ENCODE measurements around the gene RIMBP2.
"Not testable (repeated sequence)": the region's sequence is repeated elsewhere in the genome, so short reads cannot be mapped to it uniquely, and the experiment has no call there.

The RIMBP2 gene

GRCh38 chr12:130706311-130706710, 9.8 kb downstream of the RIMBP2 start:
- DNase-seq (ENCODE audit: low read depth in 3 of 3, low spot score in 1 of 3): no peak

DNA sequence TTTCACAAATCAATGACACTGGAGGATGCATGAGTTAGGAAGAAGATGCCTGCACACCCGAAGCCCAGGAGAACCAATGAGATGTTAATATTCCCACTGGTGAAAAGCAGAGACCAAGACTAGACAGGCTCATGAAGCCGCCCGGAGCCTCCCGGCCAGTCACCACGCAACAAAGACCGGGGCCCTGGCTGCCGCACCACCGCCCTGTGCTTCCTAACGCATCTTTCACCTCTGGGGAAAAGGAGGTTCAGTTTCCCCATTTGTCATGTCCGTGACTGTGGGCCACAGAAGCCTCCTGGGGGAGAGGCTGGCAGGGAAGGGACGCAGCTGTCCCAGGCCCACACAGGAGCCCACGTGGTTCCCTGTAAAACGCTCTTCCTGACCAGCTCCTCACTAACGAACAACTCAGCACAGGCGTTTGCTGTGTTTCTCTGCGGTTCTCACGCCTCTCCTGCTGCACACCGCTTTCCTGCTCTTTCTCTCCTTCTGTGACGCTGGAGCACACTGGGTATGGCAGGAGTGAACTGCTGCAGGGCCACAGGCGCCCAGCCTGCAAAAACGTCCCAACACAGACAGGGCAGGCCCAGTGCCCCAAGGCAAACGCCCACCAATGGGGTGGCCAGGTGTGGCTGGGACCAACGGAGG, 10.8 kb downstream of the RIMBP2 start:
- DNase-seq (ENCODE audit: low read depth in 3 of 3, low spot score in 1 of 3): no peak

DNA sequence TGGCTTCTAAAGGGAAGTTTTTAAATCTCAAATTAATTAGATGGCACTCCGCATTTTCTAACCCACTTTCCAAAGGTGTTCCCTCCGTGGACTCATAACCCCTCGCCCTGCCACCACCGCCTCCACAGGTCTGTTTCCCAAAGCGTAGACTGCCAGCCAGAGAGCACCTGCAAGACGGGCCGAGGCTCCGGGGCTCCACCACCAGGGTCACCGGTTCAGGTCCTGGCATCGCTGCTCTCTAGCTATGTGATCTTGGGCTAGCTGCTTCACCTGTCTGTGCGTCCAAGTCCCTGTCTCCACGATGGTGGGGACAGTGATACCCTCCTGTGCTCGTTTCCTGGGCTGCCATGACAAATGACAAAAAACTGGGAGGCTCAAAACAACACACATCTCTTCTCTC, 11.5 kb downstream of the RIMBP2 start:
- DNase-seq (ENCODE audit: low read depth in 3 of 3, low spot score in 1 of 3): no peak

DNA sequence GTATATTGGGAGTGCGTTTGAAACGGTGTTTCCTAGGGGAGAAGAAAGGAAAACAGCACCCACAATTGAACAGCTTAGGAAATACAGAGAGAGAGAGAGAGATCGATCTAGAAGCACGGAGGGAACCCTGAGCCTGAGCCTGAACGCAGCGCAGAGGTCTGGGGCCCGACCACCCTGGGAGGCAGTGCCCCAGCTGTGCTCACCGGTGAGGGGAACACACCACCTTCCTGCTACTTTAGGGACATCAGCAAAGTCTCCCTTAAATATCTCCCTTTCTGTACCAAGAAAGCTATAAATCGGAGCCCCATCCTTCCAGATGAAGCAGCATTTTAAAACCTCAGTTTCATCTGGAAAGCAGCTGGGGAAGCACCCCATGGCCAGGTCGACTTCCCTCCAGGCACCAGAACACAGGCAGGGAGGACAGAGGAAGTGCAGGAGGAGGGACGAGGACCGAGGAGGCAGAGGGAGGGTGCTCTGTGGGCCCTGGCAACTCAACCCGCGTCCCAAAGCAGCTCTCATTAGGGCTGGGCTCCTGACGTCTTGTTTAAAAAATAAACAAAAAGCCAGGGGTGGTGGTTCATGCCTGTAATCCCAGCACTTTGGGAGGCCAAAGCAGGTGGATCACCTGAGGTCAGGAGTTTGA, 12.2 kb downstream of the RIMBP2 start:
- DNase-seq (ENCODE audit: low read depth in 3 of 3, low spot score in 1 of 3): no peak

GRCh38 chr12:130702966-130703732, 12.9 kb downstream of the RIMBP2 start:
- DNase-seq (ENCODE audit: low read depth in 3 of 3, low spot score in 1 of 3): no peak

DNA sequence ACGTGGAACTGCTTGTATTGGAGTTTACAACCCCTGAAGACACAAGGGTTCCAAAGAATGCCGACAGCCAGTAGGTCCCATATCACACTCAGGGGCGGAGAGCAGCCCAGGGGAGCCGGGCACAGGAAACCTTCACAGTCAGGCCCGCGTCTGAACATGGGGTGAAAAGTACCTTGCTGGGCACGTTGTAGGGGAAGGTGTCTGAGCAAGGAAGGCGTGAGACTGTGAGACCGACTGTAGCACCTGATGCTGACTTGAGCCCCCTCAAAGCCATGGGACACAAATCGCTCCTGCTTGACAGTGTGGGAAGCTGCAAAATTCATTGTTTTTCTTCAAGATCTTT, 14.7 kb downstream of the RIMBP2 start:
- DNase-seq (ENCODE audit: low read depth in 3 of 3, low spot score in 1 of 3): no peak

GRCh38 chr12:130700492-130701401, 15.4 kb downstream of the RIMBP2 start:
- DNase-seq (ENCODE audit: low read depth in 3 of 3, low spot score in 1 of 3): no peak

DNA sequence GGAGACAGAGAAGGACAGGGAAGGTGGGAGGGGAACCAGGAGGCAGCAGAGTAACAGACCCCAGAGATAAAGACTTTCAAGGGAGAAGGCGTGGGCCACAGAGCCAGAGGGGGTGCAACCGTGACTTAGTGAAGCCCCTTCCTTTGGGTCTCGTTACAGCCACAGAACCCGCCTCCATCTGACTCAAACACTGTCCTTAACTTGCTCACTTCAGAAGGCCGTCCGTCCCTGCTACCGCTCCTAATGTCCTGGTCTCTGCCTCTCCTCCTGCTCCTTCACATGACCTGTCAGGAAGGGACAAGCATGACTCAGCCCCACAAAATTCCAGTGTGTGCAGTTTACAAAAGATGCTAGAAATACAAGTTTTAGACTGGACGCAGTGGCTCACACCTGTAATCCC, 18.0 kb downstream of the RIMBP2 start:
- DNase-seq (ENCODE audit: low read depth in 3 of 3, low spot score in 1 of 3): no peak

DNA sequence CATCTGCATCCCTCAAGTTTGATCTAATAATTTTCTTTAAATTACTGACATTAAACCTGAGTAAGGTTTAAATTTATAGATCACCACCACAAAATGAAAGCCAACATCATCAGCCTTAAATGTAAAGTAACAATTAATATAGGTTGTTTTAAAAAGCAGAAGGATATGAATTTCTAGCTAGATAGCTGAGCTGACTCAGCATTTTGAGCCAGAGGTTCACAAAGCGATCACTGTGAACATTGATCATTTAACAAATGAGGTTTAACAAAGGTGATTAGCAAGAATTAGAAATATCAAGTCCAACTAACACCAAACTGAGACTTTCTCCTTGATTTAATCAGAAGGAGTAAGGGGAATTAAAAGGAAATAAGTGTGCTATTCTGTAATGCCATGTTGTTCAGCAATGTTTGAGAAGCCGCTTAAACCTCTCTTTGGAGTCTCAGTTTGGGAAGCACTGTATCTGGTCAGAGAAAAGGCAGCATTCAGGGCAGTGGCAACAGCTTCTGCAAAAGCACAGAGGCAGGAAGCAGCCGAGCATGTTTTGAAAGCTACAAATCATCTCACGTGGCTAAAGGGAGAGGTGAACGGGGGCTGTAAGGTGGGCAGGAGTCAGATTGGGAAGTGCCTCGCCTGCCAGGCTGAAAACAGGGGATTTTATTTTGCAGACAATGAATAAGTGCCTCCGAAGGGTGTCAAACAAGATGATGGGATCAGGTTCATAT, 19.6 kb downstream of the RIMBP2 start:
- no peak for DNase-seq (ENCODE audit: low read depth in 3 of 3, low spot score in 1 of 3)

- DNase-seq (ENCODE audit: low read depth in 3 of 3, low spot score in 1 of 3): no peak
Measured at GRCh38 chr12:130695061-130695460, 21.0 kb downstream of the RIMBP2 start.

DNA sequence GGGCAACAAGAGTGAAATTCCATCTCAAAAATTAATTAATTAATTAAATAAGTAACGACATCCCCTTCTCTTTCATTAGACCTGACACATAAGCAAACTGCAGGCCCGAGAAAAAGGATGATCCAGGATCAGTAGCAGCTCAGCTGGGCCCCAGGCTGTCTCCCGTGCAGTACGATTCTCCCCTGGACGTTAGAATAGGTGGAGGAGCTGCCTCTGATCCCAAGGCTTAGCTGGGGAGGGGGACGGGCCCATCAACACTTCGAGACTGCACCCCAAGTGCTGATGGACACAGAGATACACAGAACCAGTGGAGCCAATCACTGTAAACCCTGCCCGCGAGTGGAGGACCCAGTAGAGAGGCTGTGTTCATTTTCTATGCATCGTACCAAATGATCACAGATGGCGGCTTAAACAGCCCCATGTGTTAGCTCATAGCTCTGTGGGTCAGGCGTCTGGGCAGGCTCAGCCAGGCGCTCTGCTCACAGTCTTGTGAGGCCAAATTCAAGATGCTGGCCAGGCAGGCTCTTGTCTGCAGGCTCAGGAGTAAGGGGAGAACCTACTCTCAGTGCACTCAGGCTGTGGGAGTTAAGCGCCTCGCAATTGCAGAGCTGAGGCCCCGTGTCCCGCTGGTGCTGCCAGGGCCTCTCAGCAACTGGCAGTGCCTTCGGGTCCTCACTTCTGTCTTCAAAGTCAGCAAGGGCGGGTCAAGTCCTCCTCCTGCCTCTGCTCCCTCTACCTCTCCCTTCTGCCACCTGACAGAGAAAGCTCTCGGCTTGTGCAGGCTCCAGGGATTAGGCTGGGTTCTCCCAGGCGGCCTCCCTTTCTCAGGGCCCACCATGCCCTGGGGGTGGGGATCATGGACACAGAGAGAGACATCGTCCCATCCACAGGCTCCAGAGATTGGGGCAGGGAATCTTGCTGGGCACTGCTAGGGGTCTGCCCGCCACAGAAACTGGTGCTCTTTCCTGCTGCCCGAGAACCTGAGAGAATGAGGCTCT, 26.4 kb downstream of the RIMBP2 start:
- no peak for DNase-seq (ENCODE audit: low read depth in 3 of 3, low spot score in 1 of 3)

DNA sequence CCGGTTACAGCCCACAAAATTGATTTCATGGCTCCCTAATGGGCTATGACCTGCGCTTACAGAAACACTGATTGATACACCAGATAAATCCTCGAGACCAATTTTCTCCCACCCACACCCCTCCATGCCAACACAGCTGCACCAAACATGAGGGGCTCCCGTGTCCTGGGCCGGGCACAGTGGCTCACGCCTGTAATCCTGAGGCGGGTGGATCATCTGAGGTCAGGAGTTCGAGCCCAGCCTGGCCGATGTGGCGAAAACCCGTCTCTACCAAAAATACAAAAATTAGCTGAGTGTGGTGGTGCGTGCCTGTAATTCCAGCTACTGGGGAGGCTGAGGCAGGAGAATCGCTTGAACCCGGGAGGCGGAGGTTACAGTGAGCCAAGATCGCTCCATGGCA, 27.1 kb downstream of the RIMBP2 start:
- DNase-seq (ENCODE audit: low read depth in 3 of 3, low spot score in 1 of 3): not testable (repeated sequence)

- DNase-seq (ENCODE audit: low read depth in 3 of 3, low spot score in 1 of 3): no peak
Measured at GRCh38 chr12:130687796-130688778, 28.0 kb downstream of the RIMBP2 start.

DNA sequence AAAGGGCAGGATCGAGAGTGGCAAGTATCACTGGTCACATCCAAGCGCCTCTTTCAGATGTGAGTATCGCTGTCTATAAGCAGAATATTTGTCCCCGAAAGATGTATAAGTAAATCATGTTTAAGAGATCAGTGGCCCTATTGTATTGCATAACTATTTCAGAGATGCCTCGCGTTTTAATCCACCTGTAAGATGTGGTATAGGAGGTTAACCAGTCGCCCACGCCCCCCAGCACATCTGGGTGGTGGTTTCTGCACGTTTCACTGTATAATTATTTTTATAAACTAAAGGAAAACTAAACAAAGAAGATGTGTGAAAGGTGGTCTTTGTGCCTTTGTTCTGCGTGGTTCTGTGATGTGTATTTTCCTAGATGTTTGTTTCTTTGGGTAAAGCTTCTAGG, 28.9 kb downstream of the RIMBP2 start:
- no peak for DNase-seq (ENCODE audit: low read depth in 3 of 3, low spot score in 1 of 3)

DNA sequence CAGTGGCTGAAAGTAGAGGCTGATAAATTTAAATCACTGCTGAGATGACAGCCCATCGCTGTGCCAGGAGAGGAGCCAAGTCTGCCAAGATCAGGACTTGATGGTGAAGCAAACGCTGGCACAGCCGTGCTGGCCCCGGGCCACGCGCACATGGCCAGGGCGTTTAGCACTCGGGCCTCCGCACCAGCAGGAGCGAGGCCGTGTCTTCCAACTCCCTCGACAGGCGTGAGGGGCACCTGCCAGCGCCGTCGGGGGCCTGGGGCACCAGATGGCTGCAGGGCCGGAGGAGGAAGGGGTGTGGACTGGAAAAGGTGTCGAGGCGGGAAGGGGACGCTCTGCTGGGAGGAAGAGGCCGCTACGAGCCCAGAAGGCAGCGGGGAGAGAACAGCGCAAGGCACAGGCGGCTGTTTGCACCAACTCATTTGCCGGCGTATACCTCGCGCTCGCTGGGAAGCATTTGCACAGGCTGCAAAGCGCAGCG, 29.5 kb downstream of the RIMBP2 start:
- no peak for DNase-seq (ENCODE audit: low read depth in 3 of 3, low spot score in 1 of 3)

GRCh38 chr12:130685850-130686249, 30.2 kb downstream of the RIMBP2 start:
- DNase-seq (ENCODE audit: low read depth in 3 of 3, low spot score in 1 of 3): no peak

DNA sequence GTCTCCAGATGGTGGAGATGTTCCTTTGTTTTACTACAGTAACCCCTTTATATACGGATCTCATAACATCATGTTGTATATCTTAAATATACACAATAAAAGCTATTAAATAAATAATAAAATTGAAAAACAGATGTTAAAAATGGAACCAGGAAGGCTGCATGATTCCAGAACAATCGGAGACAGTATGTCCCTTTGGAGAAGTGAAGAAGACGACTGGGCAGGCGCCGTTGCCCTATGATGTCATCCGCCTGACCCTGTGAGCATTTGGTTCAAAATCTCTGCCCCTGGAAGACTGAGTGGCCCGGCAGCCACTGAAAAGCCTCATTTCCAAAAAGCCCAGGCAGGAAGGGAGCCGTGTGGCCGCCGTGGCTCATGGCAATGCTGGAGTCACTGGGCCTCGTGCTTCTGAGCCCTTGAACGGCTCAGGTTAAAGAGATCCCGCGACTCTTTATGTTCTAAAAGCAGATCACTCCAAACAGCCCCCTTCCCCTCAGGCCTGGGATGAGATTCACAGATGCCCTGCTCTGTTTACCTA, 30.8 kb downstream of the RIMBP2 start:
- no peak for DNase-seq (ENCODE audit: low read depth in 3 of 3, low spot score in 1 of 3)

DNA sequence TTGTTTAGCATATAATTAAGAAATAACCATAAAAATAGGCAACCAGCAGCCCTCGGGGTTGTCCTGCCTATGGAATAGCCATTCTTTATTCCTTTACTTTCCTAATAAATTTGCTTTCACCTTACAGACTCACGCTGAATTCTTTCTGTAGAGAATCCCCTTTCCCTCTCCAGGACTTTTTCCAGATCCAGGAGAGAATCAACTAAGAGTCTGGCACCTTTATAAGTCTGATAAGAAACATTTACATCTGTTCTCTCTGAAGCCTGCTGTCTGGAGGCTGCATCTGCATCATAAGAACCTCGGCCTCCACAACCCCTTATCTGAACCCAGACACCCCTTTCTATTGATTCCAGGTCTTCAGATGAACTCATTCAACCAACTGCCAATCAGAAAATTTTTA, 32.3 kb downstream of the RIMBP2 start:
- DNase-seq (ENCODE audit: low read depth in 3 of 3, low spot score in 1 of 3): no peak

Data from stimulated activated CD4-positive, alpha-beta T cell treated with anti-CD3 and anti-CD28 coated beads, TNF-alpha, amount 100 ng/mL, for 1 hour (primary cell).